ENCODE measurements around the gene TDRD3. TPM values are rescaled to one million over a fixed set of nuclear protein-coding genes. Genes with fewer than 3 reads are reported as not detected.

Gene TDRD3
- total RNA-seq, 2 donors from 2014 or later = 21.0 to 25.9 TPM

DNA sequence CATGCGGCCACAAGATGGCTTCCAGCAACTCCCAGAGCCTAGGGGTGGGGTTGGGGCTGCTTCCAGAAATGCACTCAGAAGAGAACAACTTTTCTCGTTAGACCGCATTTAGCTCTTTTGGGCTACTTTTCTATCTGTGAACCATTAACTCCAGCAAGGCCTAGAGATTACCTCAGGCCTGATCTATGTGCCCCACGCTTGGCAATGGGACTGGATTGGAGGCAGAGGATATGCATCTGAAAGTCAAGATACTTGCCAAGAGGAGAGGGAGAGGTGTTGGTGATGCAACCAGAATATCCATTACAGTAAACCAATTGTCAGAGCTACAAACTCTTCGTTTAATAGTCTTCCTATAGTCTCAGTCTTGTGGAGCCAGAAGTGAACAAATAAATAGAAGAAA is 177.7 kb downstream of the TDRD3 start:
- no peak overlapping the region for H3K4me3 ChIP-seq
- no peaks in the 10 kb centered on the region for H3K9me3 ChIP-seq
- intact Hi-C loops (cut with DNase I) = no loop called here
- no peak overlapping the region for H3K9ac ChIP-seq (ENCODE audit: low read depth in 2 of 2, low read length in 2 of 2)
- H3K27ac ChIP-seq = no peak overlapping the region
- H3K4me1 ChIP-seq = no peaks in the 10 kb centered on the region
- H3K36me3 ChIP-seq = no peaks in the 10 kb centered on the region
- DNase-seq = no peak
- no peaks in the 10 kb centered on the region for H3K27me3 ChIP-seq
- TF ChIP-seq, protein P1, sequence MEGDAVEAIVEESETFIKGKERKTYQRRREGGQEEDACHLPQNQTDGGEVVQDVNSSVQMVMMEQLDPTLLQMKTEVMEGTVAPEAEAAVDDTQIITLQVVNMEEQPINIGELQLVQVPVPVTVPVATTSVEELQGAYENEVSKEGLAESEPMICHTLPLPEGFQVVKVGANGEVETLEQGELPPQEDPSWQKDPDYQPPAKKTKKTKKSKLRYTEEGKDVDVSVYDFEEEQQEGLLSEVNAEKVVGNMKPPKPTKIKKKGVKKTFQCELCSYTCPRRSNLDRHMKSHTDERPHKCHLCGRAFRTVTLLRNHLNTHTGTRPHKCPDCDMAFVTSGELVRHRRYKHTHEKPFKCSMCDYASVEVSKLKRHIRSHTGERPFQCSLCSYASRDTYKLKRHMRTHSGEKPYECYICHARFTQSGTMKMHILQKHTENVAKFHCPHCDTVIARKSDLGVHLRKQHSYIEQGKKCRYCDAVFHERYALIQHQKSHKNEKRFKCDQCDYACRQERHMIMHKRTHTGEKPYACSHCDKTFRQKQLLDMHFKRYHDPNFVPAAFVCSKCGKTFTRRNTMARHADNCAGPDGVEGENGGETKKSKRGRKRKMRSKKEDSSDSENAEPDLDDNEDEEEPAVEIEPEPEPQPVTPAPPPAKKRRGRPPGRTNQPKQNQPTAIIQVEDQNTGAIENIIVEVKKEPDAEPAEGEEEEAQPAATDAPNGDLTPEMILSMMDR (IDR thresholded peaks at IDR 0.05) = no peak

DNA sequence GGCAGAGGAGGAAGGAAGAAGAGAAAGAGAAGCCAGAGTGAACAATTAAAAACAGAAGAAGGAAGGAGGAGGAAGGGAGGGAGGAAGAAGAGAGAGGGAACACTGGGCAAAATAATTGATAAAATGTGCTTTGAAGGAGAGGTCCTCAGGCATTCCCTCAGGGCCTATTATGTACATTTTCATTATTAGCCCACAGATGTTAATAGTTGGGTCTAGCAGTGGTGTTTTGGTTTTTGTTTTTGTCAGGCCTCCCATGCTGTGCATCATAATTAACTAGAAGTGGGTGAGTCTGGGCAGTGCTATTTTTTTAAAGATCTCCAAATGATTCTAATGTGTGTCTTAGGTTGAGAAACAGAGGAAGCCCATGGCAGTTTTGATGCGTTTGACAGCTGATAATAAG is 178.1 kb downstream of the TDRD3 start:
- Histone ChIP-seq H3K4me3 (no peak overlapping the region), H3K9ac (ENCODE audit: low read depth in 2 of 2, low read length in 2 of 2) (no peak overlapping the region), H3K4me1 (no peaks in the 10 kb centered on the region), H3K9me3 (no peaks in the 10 kb centered on the region), H3K27ac (no peak overlapping the region), H3K27me3 (no peaks in the 10 kb centered on the region), H3K36me3 (no peaks in the 10 kb centered on the region)
- TF ChIP-seq, protein P1 (IDR thresholded peaks at IDR 0.05) = no peak
- DNase-seq = no peak
- intact Hi-C loops (cut with DNase I) = no loop called here

DNA sequence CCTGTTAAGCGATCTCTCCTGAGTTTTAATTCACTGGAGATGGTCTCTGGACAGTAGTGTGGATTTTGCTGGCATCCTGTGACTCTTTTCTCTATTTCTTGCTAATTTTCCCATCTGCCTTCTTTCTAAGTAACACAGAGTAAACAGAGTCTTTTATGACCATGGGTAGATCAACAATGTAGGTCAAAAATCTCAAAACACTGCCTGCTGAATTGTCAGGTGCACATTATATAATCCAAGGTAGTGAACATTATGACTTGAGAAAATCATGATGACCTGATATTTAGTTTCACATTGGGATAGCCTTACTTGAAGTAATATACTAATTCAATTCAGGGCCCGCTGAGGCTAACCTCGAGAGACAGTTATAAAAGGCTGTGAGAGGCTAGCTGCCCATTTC is 180.7 kb downstream of the TDRD3 start:
- intact Hi-C loops (cut with DNase I) = no loop called here
- H3K36me3 ChIP-seq = no peaks in the 10 kb centered on the region
- TF ChIP-seq, protein P1 (IDR thresholded peaks at IDR 0.05) = no peak

DNA sequence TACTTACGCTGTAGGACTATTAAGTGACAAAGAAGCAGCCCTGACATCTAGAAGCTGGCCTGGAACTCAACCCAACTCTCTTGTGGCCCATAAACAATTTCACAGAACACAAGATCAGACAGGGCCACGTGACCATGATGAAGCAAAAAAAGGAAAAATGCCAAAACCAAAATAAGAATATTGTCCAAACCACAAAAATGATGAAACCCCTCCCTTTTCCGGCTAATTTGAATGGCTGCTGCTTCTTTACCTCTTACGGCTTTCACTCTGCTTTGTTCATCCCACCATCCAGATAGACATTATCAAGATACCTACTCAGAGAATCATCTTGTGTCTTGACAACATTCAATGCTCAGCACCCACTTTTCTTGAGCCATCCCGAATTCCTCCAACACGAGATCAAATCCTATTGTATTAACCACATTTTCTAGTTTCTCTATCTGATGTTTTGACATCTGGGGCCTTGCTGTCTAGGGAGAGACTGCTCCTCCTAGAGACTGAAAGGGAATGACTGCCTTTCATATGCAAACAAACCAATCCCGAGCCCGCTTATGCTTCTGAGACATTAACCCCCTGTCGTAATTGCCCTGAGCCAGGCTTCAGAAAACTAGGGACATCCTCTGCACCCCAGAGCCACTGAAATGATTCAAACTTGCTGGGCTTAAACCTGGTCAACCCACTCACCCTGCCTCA is 186.3 kb downstream of the TDRD3 start:
- no peak overlapping the region for H3K4me3 ChIP-seq
- H3K27me3 ChIP-seq = no peaks in the 10 kb centered on the region
- H3K9me3 ChIP-seq = no peaks in the 10 kb centered on the region
- intact Hi-C loops (cut with DNase I) = no loop called here
- H3K4me1 ChIP-seq = no peaks in the 10 kb centered on the region
- no peaks in the 10 kb centered on the region for H3K36me3 ChIP-seq
- TF ChIP-seq, protein P1 (IDR thresholded peaks at IDR 0.05) = no peak
- H3K9ac ChIP-seq (ENCODE audit: low read depth in 2 of 2, low read length in 2 of 2) = no peak overlapping the region
- DNase-seq = peak; percentile 19
- H3K27ac ChIP-seq = peak overlapping the region; percentile 46

More for the DNA sequence above, 180.7 kb downstream of the TDRD3 start:
- Histone ChIP-seq H3K4me3 (no peak overlapping the region), H3K27ac (no peak overlapping the region), H3K9ac (ENCODE audit: low read depth in 2 of 2, low read length in 2 of 2) (no peak overlapping the region), H3K4me1 (no peaks in the 10 kb centered on the region), H3K27me3 (no peaks in the 10 kb centered on the region), H3K9me3 (no peaks in the 10 kb centered on the region)
- DNase-seq = no peak

DNA sequence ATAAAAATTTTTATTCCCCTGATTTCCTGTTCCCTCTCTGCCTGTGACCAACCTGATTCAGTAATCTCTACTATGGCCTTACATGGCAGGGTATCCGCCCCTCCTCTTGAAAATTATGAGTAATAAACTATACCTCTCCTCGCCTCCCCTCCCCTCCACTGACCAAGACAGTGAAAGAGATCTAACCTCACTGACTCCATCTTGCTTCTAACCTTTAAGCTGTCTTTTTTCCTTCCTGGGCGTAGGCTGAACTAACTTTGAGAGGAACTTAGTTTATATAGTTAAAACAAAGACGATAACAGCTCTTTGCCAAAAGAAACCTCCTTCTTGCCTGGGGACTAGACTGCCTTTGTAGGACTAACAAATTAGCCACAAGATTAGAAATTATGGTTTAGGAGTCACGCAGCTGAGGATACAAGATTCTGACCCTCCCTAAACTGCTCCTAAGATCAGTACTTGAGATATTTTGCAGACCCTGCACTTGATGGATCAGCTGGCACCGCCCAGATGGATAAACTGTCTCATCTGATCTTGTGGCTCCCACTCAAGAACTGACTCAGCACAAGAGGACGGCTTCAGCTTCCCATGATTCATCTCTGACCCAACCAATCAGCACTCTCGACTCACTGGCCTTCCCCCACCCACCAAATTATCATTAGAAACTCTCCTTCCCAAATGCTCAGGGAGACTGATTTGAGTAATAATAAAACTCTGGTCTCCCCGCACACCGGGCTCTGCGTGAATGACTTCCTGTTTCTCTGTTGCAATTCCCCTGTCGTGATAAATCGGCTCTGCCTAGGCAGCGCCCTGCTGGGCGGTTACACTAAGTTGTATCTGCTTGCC is 187.1 kb downstream of the TDRD3 start:
- Histone ChIP-seq H3K4me1 (no peaks in the 10 kb centered on the region), H3K9me3 (no peaks in the 10 kb centered on the region), H3K27me3 (no peaks in the 10 kb centered on the region), H3K27ac (peak overlapping the region; percentile 46), H3K4me3 (no peak overlapping the region), H3K9ac (ENCODE audit: low read depth in 2 of 2, low read length in 2 of 2) (no peak overlapping the region), H3K36me3 (no peaks in the 10 kb centered on the region)
- TF ChIP-seq, protein P1 (IDR thresholded peaks at IDR 0.05) = no peak
- DNase-seq = no peak
- intact Hi-C loops (cut with DNase I) = no loop called here

Data from colonic mucosa (tissue), 4 donors.